Body of pancreas (tissue), 4 donors: Measurements from ENCODE around the gene GFRA1.

ENCODE experiments used
- POLR2A ChIP-seq, 3 donors: fragments of 450-650 bp; IDR thresholded peaks; one replicate each; pipeline ENCODE4 v1.6.1; 2016; ENCODE audit warnings: antibody characterized with exemption in 3 of 3, mild to moderate bottlenecking in 2 of 3
- TF ChIP-seq, protein P1 (sequence below), 7 experiments: fragments of 450-650 bp in 4 of 7; fragments of 200-600 bp in 3 of 7; sonication (generic) in 3 of 7; IDR thresholded peaks; one replicate each; pipeline ENCODE4 v1.5.1; 2016 to 2019; ENCODE audit warnings: antibody characterized with exemption in 7 of 7

DNA sequence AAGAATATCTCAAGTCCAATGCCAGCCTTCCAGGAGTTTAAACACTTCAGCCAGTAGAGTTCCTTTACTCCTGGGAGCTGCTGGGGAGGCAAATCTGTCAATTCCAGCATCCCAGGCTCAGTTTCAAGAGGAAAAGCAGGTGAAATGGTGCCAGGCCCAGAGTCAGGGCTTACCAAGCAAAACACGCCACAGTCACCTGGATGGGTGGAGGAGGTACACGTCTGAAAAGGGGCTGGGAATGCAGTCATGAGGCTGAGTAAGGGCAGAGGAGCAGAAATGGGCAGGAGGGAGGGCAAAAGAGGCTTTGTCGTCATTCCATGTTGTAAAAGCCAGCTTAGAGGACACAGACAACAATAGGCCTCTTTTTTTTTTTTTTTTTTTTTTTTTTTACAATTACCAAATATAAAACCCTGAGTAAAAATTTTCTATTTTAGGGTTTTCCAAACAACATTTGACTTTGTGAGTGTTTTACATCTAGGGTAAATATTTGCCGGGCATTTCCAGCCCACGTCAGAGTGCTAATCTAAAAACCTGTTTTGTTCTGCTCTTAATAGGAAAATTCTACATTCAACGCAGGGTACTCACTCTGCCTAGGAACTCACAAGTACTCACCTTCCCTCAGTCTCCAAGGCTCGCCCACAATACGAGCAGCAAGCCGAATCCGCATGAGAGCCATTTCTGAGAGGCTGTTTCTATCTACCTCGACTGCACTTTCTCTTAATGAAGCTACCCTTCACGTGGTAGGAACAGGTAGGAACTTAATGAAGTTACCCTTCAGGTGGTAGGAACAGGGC lies 21.2 kb downstream of the GFRA1 start:
- TF ChIP-seq, protein P1, sequence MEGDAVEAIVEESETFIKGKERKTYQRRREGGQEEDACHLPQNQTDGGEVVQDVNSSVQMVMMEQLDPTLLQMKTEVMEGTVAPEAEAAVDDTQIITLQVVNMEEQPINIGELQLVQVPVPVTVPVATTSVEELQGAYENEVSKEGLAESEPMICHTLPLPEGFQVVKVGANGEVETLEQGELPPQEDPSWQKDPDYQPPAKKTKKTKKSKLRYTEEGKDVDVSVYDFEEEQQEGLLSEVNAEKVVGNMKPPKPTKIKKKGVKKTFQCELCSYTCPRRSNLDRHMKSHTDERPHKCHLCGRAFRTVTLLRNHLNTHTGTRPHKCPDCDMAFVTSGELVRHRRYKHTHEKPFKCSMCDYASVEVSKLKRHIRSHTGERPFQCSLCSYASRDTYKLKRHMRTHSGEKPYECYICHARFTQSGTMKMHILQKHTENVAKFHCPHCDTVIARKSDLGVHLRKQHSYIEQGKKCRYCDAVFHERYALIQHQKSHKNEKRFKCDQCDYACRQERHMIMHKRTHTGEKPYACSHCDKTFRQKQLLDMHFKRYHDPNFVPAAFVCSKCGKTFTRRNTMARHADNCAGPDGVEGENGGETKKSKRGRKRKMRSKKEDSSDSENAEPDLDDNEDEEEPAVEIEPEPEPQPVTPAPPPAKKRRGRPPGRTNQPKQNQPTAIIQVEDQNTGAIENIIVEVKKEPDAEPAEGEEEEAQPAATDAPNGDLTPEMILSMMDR (IDR thresholded peaks at IDR 0.05), result no peak
- no peak for TF ChIP-seq POLR2A (IDR thresholded peaks at IDR 0.05)
